HEK293T (cell line): ENCODE results near the gene CRCP.

ENCODE experiments used
- ARNT ChIP-seq: fragments of 450-650 bp; IDR thresholded peaks from 2 replicates; pipeline ENCODE4 v1.6.1; 2017; ENCODE audit warnings: mild to moderate bottlenecking
- BHLHE40 ChIP-seq: fragments of 450-650 bp; IDR thresholded peaks from 2 replicates; pipeline ENCODE4 v1.6.1; 2016; ENCODE audit warnings: mild to moderate bottlenecking, moderate library complexity, borderline replicate concordance
- CTBP1 ChIP-seq: fragments of 450-650 bp; IDR thresholded peaks from 2 replicates; pipeline ENCODE4 v1.6.1; 2016; ENCODE audit warnings: borderline replicate concordance
- ELF4 ChIP-seq: fragments of 450-650 bp; IDR thresholded peaks from 2 replicates; pipeline ENCODE4 v1.6.1; 2017; ENCODE audit warnings: antibody characterized with exemption
- FOXA1 ChIP-seq: fragments of 450-650 bp; IDR thresholded peaks from 2 replicates; pipeline ENCODE4 v1.6.1; 2016; ENCODE audit warnings: mild to moderate bottlenecking
- FOXK2 ChIP-seq: fragments of 450-650 bp; IDR thresholded peaks from 2 replicates; pipeline ENCODE4 v1.6.1; 2016; ENCODE audit warnings: mild to moderate bottlenecking
- FOXM1 ChIP-seq: fragments of 450-650 bp; IDR thresholded peaks from 2 replicates; pipeline ENCODE4 v1.6.1; 2017; ENCODE audit warnings: mild to moderate bottlenecking, borderline replicate concordance
- HDGF ChIP-seq: fragments of 450-650 bp; IDR thresholded peaks from 2 replicates; pipeline ENCODE4 v1.6.1; 2017; ENCODE audit warnings: antibody characterized with exemption, borderline replicate concordance
- L3MBTL2 ChIP-seq: fragments of 450-650 bp; conservative IDR thresholded peaks from 2 replicates; pipeline ENCODE4 v1.6.1; 2016; ENCODE audit warnings: mild to moderate bottlenecking
- LEF1 ChIP-seq: fragments of 450-650 bp; IDR thresholded peaks from 2 replicates; pipeline ENCODE4 v1.6.1; 2017; ENCODE audit warnings: mild to moderate bottlenecking, borderline replicate concordance
- SUZ12 ChIP-seq: fragments of 450-650 bp; IDR thresholded peaks from 2 replicates; pipeline ENCODE4 v1.6.1; 2016; ENCODE audit warnings: mild to moderate bottlenecking
- ZNF384 ChIP-seq: fragments of 450-650 bp; IDR thresholded peaks from 2 replicates; pipeline ENCODE4 v1.6.1; 2016
- TF ChIP-seq, protein P1 (sequence below): fragments of 450-650 bp; IDR thresholded peaks from 2 replicates; pipeline ENCODE4 v1.6.1; 2016

DNA sequence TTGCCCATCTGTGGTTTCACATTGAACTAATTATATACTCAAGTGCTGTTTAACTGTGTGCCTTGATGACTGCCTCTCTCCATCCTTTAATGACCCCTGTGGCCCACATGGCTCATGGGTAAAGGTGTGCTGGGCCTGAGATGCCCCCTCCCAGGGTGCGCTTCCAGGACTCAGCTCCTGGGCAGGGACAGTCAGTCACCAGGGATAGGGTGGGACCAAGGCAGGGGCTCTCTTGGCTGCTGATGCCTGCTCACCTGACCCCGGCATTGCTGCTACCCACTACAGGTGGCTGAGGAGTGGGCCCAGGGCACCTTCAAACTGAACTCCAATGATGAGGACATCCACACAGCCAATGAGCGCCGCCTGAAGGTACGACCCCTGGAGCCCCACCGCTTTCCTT is 32.6 kb upstream of the CRCP start:
- TF ChIP-seq SUZ12 (no peak), ARNT (no peak), CTBP1 (no peak), HDGF (no peak), BHLHE40 (no peak), ELF4 (no peak), FOXK2 (no peak), FOXA1 (no peak), L3MBTL2 (no peak), ZNF384 (no peak), FOXM1 (no peak), LEF1 (no peak)
- TF ChIP-seq, protein P1, sequence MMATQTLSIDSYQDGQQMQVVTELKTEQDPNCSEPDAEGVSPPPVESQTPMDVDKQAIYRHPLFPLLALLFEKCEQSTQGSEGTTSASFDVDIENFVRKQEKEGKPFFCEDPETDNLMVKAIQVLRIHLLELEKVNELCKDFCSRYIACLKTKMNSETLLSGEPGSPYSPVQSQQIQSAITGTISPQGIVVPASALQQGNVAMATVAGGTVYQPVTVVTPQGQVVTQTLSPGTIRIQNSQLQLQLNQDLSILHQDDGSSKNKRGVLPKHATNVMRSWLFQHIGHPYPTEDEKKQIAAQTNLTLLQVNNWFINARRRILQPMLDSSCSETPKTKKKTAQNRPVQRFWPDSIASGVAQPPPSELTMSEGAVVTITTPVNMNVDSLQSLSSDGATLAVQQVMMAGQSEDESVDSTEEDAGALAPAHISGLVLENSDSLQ = no peak
